GM19193 (cell line): ENCODE results near the gene CCDC50.

Source experiments
- POLR2A ChIP-seq: IDR thresholded peaks from 4 replicates; pipeline ENCODE4 v1.6.1; 2011; ENCODE audit not compliant: insufficient read depth, insufficient read length; ENCODE audit errors: extremely low read depth

CCDC50 gene

DNA sequence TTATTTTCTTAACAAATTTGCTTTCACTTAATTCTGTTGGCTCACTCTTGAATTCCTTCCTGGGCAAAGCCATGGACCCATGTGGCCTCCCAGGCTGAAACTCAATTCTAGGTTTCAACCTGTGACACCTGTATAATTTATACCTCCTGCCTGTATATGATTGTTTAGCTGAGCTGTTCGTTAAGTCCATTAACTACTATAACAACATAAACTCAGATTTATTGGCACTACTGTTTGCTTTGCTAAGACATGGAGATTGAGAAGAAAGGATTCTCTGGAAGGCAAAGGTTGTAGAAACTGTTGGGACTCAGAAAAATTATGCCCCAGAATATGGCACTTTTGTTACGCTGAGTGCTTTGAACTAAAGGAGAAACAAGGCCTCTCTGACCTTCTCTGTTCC lies 26.7 kb upstream of the CCDC50 start:
- TF ChIP-seq POLR2A, result no peak

DNA sequence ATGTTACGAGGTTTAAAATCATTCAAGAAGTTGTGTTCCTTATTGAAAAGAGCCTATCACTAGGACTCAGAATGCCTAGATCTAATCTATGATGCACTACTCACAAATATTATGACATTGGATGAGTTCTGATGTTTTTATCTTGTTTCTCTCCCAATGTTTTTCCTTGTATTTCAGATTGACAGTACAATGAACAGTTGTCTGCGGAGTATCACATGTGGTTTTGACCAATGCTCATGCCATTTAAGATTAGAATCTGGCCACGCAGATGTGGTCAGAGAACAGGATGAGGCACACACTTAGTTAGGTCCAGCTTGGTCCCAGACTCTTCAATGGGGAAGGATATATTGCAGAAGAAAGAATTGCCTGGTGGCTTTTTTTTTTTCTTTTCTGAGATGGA lies 25.6 kb upstream of the CCDC50 start:
- TF ChIP-seq POLR2A, result no peak

DNA sequence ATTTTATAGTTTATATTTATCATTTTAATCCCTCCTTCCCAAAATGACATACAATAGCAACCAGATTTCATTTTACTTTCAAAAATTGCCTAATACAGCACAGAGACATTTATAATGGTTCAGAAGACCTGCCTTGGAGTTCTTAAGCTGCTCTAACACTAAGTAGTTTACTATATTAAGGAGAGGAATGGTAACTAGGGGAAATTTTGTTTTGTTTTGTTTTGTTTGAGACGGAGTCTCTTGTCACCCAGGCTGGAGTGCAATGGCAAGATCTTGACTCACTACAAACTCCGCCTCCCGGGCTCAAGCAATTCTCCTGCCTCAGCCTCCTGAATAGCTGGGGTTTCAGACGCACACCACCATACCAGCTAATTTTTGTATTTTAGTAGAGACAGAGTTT lies 22.8 kb upstream of the CCDC50 start:
- no peak for TF ChIP-seq POLR2A

DNA sequence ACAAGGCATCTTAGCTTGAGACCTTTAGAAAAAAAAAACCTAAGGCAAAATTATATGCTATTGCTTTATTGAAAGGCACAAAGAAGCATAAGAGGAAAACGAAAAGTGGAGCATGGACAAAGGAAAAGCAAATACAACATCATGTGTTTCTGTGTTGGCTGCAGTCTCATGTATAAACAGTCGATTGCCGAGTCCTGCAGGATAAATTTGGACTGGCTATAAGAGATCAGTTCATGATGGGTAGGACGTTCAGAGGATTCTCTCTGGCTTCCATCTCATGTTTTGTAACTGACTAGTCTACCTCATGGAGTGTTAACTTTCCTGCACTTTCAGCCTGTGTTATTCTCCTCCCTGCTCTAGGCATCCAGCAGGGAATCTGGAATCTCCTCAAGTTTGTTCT lies 21.9 kb upstream of the CCDC50 start:
- no peak for TF ChIP-seq POLR2A

DNA sequence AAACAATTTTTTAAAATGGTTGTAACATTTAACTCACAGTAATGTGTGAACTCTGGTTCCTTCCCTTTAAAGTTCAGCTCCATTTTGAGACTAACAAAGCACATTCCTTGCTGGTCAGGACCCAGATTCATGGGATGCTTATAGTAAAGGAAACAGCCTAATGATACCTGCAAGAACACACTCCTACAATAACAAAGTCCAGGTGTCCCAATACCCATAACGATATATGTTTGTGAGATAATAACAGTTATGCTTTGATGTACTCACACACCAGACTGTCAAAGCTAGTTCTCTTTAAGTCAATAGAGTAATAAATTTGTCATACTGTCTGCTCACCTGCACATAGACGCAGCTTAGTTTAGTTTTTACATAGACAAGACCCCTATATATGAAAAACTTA lies 15.9 kb upstream of the CCDC50 start:
- no peak for TF ChIP-seq POLR2A

DNA sequence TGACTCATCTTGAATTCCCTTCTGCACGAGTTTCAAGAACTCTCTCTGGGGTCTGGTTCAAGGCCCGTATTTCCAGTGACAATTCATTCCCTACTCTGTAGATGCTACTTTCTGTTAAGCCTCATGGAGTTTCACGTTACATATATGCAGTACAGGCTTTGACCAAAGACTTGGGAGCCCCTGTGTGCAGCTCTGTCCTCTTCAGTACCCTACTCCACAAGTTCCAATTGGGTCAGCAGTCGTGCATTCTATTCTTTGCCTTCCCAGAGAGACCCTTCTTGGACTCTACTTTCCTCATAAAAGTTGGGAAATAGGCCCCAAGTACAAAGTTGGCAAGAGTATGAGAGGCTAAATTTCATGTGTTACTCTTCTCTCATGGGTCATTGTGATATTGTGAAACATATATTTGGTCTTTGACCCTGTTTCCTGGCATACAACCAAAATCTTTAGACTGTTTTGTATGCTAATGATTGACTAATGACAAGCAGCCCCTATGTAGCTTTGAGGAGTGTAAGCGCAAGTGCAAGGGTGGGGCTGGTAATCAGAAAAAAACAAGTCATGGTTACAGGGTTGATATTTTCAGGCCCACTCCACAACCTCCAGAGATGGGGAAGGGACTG lies 15.0 kb upstream of the CCDC50 start:
- TF ChIP-seq POLR2A, result no peak

DNA sequence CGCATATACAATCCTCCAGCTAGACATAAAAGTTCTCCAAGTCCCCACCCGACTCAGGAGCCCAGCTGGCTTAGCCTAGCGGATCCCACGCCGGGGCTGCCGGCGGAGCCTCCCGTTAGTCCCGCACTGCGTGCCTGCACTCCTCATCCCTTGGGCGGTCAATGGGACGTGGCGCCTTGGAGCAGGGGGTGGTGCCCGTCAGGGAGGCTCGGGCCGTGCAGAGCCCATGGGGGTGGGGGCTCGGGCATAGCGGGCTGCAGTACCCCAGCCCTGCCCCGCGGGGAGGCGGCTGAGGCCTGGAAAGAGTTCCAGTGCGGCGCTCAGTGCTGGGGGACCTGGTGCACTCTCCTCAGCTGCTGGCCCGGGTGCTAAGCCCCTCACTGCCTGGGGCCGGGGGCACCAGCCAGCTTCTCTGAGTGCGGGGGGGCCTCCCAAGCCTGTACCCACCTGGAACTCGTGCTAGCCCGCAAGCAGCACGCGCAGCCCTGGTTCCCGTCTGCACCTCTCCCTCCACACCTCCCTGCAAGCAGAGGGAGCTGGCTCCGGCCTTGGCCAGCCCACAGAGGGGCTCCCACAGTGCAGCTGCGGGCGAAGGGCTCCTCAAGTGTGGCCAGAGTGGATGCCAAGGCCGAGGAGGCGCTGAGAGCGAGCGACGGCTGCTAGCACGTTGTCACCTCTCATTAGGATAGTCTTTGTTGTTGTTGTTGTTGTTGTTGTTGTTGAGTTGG lies 12.2 kb upstream of the CCDC50 start:
- no peak for TF ChIP-seq POLR2A

DNA sequence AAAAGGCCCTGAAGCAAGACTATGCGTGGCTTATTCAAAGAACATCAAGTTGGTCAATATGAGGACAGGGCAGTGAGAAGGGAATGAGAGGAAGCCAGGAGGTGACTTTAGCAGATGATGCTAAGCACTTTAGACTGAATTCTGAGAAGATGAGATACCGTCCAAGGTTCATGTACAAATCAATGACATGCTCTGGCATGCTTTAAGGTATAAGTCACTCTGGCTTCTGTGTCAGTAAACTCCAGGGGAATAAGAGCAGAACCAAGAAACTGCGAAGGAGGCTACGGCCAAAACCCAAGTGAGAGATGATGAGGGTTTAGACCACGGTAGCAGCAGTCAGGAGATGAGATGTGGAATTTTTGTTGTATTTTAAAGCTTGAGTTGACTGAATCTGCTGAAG lies 8.9 kb upstream of the CCDC50 start:
- TF ChIP-seq POLR2A, result no peak

DNA sequence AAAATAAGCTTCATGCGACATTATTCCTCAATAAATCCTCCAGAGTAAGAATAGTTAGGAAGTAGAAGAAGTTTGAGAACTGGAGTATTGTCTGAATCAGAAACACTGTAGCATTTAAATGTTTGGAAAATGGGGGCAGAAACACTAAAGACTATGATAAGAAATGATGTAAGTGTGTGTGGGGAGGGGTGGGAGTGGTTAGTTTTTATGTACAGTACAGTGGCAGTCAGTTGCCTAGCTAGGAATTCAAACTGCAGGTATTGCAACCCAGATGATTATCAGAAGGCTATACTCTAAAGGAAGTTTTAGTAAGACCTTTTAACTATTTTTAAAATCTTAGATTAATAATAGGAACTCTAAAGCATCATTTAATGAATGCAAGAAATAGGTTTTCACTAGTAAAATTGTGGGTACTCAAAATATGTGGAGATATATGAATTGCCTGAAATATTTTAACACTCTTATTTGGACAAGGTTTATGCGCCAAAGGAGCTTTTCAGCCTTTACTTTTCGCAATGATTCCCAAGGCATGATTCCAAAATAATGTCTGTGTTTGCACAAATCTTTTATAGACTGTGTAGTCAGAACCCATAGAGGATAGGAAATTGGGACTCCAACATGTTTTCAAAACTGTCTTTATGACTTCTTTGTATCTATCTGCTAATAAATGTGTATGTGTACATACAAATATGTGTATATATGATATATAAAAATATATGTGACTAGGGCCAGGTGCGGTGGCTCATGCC lies 8.0 kb upstream of the CCDC50 start:
- no peak for TF ChIP-seq POLR2A

DNA sequence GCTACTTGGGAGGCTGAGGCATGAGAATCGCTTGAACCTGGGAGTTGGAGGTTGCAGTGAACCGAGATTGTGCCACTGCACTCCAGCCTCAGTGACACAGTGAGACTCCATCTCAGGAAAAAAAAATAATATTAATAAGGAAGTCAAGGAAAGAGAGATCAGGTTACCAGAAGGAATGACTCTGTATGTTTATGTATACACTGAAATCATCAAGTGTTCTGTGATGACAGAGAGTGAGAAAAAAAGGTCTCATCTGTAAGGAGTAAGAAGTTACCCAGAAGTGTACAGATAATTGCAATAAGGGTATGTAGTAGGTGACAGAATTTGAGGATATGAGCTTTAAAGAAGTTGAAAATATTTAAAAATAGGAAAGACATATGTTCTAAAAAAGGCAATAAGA lies 4.3 kb upstream of the CCDC50 start:
- no peak for TF ChIP-seq POLR2A

DNA sequence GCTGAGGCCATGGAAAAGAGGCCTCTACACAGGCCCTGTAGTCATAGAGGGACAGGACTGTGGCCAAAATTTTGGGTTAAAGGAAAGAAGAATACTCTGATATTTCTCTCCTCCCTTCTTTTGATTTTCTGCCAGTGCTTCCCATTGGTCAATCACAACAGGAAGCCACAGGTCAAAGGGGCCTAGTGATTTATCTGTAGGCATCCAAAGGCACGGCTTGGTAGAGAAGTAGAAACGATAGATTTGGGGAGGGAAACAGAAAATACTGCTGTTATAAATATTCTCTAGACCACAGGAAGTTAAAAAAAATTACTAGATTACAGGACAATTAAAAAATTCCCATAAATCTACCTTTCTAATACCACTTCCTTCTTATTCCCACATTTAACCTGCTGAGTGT lies 1.7 kb upstream of the CCDC50 start:
- TF ChIP-seq POLR2A, result no peak

DNA sequence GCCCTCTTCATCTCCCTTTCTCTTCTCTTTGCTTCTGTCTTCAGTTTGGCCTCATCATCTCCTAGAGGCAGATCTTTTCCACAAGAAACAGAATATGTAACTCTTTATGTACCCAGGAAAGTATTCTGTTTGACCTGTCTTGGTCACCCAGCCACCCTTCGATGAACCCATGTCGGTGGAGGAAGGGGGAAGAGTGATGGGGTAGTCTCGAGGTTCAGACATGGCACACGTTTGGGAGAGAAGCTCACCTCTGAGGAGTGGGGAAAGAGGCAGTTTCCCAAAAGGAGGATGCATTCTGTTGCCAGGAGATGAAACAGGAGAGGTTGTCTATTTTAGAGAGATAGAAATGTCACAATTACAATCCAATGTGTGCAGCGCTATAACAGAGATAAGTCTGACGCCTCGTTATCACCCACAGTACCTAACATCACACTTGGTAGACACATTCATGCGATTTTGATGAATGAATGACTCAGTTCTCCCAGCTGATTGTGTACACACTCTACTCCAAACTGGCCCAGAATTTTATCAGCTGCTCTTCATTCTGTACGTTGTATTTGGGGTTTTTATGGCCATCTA lies 722 bp upstream of the CCDC50 start:
- no peak for TF ChIP-seq POLR2A

DNA sequence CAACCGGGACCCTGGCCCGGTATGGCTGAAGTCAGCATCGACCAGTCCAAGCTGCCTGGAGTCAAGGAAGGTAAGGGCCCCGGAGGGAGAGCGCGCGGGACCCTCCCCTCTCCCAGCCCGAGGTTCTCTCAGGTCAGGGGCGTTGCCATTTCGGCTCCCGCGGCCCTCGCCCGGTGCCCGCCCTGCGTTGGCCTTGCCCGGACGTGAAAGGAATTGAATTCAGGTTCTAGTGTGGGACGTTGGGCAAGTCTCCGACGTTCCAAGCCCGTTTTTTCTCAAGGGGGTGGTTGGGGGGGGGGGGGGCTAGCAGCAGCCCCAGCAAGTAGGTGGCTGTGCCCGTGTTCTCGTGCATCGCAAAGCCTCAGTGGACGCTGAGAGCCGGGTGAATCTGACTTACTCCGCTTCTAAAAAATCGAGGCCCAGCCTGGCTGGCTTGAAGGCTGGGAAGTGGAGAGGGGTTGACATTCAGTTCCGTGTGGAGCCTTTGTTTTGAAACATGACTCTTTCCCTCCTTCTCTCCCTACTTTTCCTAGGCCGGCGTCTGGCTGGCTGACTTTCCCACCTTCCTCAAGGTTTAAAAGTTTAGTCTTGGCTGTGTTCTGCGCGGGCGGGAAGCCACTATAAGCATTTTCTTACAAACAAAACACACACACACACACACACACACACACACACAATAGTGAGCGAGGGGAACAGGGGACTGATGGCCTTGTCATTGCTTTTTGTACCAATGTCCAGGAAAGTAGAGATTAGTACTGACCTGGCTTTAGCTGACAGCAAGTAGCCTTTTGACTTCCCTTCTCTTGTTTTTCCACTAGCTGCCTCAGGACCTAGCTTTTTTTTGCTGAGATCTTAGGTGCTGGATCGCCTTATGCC lies 698 bp downstream of the CCDC50 start, which contains the start of gene UTS2B:
Gene UTS2B, minus strand, starts transcription at position 873 of the 876 bp plus-strand sequence. CDS start 48,337 bp downstream, outside the sequence.
- TF ChIP-seq POLR2A, result no peak

DNA sequence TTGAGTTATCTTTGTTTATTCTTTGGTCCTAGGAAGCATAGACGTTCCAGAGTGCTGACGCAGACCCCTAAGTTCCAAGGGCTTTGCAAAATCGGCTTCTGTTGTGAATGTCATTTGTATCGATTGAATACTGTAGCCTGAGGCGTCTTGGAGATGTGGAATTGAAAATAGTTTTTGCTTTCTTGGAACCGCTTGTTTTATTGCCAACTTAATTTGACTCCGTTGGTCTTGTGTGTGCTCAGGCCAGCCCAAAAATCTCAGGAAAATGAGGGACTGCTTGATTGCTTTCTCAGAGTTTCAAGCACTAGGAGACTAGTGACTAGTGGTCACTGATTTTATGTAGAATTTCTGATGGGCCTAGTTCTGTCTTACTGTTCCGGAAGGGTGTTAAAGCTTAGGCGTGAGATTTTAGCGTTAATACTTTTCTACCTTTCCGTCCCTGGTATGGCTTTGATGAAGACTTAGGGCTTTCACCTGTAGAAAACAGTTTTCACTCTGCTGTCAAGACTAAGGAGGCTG lies 1.4 kb downstream of the CCDC50 start:
- TF ChIP-seq POLR2A, result no peak
